Measurements from ENCODE around the gene ADRA1B. TPM values are rescaled to one million over a fixed set of nuclear protein-coding genes. Genes with fewer than 3 reads are reported as not detected.

ADRA1B gene
- total RNA-seq, 4 donors from 2014 or later: 0.30 to 2.0 (median 2.0) TPM; not detected in 1

DNA sequence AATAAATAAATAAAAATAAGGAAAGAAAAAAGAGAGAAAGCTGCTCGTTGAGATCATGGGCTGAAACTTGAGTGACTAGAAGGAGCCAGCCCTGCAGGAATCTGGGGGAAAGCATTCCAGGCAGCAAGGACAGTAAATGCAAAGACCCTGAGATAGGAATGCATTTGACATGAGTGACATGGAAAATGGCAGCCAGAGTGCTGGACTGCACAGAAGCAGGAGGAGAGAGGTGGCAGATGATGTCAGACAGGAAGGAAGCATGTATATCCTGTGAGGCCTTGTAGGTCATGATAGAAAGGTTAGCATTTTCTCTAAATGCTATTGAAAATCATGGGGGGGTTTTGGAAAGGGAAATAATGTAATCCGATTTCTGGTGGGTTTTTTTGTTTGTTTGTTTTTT is 29.1 kb downstream of the ADRA1B start:
- TF ChIP-seq POLR2A (IDR thresholded peaks at IDR 0.05): no peak
- TF ChIP-seq, protein P1, sequence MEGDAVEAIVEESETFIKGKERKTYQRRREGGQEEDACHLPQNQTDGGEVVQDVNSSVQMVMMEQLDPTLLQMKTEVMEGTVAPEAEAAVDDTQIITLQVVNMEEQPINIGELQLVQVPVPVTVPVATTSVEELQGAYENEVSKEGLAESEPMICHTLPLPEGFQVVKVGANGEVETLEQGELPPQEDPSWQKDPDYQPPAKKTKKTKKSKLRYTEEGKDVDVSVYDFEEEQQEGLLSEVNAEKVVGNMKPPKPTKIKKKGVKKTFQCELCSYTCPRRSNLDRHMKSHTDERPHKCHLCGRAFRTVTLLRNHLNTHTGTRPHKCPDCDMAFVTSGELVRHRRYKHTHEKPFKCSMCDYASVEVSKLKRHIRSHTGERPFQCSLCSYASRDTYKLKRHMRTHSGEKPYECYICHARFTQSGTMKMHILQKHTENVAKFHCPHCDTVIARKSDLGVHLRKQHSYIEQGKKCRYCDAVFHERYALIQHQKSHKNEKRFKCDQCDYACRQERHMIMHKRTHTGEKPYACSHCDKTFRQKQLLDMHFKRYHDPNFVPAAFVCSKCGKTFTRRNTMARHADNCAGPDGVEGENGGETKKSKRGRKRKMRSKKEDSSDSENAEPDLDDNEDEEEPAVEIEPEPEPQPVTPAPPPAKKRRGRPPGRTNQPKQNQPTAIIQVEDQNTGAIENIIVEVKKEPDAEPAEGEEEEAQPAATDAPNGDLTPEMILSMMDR (IDR thresholded peaks at IDR 0.05): no peak
- no peak overlapping the region for H3K4me3 ChIP-seq (ENCODE audit: low read depth, poor library complexity, severe bottlenecking)
- no peak for DNase-seq (ENCODE audit: low spot score in 2 of 2)
- intact Hi-C loops (cut with DNase I; ENCODE audit: low total_unique reads): no loop called here
- WGBS, 2 donors: 82 to 84% methylated on average over 2 of the region's 2 CpGs

DNA sequence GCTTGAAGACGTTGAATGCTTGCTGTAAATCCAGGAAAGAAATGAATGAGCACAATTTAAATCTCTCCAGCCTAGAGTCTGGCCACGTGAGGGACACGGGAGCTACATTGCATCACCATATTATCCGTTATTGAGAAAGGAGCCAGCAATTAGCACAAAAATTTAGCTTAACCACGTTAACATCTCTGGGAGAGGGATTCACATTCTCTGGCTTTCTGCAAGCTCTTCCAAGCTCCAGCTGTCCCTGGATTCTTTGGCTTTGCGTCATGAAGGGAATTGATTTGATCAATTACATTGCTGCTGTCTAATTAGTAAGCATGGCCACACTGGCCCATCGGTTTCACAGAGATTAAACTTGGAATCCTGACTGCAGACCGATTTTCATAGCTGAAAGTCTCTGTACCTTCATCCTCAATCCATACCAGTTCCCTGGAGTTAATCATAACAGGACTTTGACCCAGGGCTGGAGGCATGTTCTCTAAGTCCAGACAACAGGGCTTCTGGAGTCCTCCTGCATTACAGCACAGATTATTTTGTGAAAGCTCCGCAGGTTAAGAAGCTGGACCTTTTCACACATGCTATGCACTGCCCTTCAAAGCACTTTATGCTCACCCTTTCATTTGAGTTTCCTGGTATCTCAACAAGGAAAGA is 31.6 kb downstream of the ADRA1B start:
- H3K4me3 ChIP-seq (ENCODE audit: low read depth, poor library complexity, severe bottlenecking): no peak overlapping the region
- TF ChIP-seq POLR2A (IDR thresholded peaks at IDR 0.05): no peak
- TF ChIP-seq, protein P1 (IDR thresholded peaks at IDR 0.05): no peak
- intact Hi-C loops (cut with DNase I; ENCODE audit: low total_unique reads): no loop called here
- WGBS, 2 donors: 65 to 69% methylated on average over 9 of the region's 9 CpGs
- no peak for DNase-seq (ENCODE audit: low spot score in 2 of 2)

DNA sequence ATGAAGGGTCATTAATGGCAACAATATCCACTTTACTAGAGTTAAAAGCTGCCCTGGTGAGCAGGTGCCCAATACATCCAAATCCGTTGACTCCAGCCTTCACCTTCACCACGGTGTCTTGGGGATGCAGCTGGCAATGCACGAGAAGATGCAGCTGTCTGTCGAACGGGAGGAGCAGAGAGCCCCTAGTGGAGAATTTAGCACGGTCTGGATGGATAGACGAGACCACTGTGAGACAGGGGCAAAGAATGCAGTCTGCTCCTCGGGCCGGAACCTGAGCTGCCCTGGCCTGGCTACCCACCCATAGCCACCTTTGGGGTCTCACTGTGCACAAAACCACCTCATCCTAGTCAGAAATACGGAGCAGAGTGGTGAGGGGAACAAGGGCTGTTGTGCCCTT is 35.1 kb downstream of the ADRA1B start:
- WGBS, 2 donors: 47 to 49% methylated on average over 10 of the region's 10 CpGs
- TF ChIP-seq POLR2A (IDR thresholded peaks at IDR 0.05): no peak
- TF ChIP-seq, protein P1 (IDR thresholded peaks at IDR 0.05): no peak
- intact Hi-C loops (cut with DNase I; ENCODE audit: low total_unique reads): no loop called here
- H3K4me3 ChIP-seq (ENCODE audit: low read depth, poor library complexity, severe bottlenecking): no peak overlapping the region
- DNase-seq (ENCODE audit: low spot score in 2 of 2): no peak

DNA sequence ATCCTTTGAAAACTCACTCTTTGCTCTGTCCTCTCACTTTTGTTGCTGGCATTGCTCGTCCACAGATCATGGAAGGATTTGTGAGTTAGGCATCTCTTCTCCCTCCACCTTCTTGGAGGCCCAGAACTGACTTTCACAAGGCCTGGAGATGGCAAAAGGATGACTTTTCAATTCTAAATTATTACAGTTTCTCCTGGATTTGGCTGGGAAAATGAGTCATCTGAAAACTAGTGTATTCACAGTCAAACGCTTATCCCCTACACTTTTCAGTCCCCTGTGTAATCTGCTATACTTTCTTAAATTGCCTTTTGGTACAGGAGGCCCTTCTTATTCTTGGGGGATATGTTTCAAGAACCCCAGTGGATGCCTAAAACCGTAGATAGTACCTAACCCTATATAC is 35.6 kb downstream of the ADRA1B start:
- DNase-seq (ENCODE audit: low spot score in 2 of 2): no peak
- no peak overlapping the region for H3K4me3 ChIP-seq (ENCODE audit: low read depth, poor library complexity, severe bottlenecking)
- intact Hi-C loops (cut with DNase I; ENCODE audit: low total_unique reads): no loop called here
- TF ChIP-seq, protein P1 (IDR thresholded peaks at IDR 0.05): no peak
- no peak for TF ChIP-seq POLR2A (IDR thresholded peaks at IDR 0.05)
- 86 to 88% methylated on average over 3 of the region's 3 CpGs for WGBS, 2 donors

DNA sequence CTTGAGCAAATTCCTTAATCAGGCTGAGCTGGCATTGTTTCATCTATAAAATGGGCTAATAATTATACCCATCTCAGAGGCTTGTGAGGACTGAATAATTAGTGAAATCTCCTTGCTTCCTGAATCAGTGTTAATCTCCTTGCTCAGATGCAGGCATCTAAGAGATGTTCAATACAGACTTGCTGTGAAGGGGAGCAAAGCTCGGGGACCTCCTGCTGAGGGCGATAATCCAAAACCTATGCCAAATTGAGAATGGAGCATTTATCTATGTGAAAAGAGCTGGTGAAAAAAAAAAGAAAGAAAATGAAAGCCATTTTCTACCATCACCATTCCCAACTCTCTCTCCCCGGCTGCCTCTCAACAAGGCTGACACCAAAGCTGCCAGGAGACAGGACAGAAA is 37.3 kb downstream of the ADRA1B start:
- no peak overlapping the region for H3K4me3 ChIP-seq (ENCODE audit: low read depth, poor library complexity, severe bottlenecking)
- DNase-seq (ENCODE audit: low spot score in 2 of 2): no peak
- TF ChIP-seq, protein P1 (IDR thresholded peaks at IDR 0.05): no peak
- no peak for TF ChIP-seq POLR2A (IDR thresholded peaks at IDR 0.05)
- intact Hi-C loops (cut with DNase I; ENCODE audit: low total_unique reads): no loop called here
- 94 to 96% methylated on average over 3 of the region's 3 CpGs for WGBS, 2 donors

Data from lower leg skin (tissue), 4 donors.